ENCODE data around the gene PITPNC1. TPM values are rescaled to one million over a fixed set of nuclear protein-coding genes. Genes with fewer than 3 reads are reported as not detected.

PITPNC1 gene
- total and polyA plus RNA-seq, 5 experiments from 2014 or later: 119 to 159 (median 128) TPM

- peaks cover 0 to 13% (median 5%) of the 10 kb centered on the region in 9 donors for H3K9me3 Mint-ChIP-seq
- POLR2A ChIA-PET: no interaction called here
These were observed 285.6 kb downstream of the PITPNC1 start for GRCh38 chr17:67662712-67663111.

GRCh38 chr17:67663457-67663856 is 286.4 kb downstream of the PITPNC1 start:
- Mint-ChIP-seq H3K27ac (peak overlapping the region in 1 of 10 donors; percentile 38), H3K36me3 (peaks cover 8 to 56% (median 32%) of the 10 kb centered on the region in 3 donors)
- POLR2A ChIA-PET: no interaction called here

More at GRCh38 chr17:67662712-67663111, 285.6 kb downstream of the PITPNC1 start:
- no peaks in the 10 kb centered on the region for H3K27me3 Mint-ChIP-seq
- no peak for DNase-seq
- peaks cover 15 to 56% (median 34%) of the 10 kb centered on the region in 3 donors for H3K36me3 Mint-ChIP-seq
- peaks cover 17 to 21% (median 20%) of the 10 kb centered on the region in 4 donors for H3K4me1 Mint-ChIP-seq
- peak overlapping the region in 1 of 10 donors; percentile 48 for H3K27ac Mint-ChIP-seq
- no peak for ATAC-seq
- H3K4me3 Mint-ChIP-seq: peak overlapping the region in 1 of 10 donors; percentile 2

GRCh38 chr17:67666028-67666427 is 288.9 kb downstream of the PITPNC1 start:
- no peak for DNase-seq
- Mint-ChIP-seq H3K4me3 (no peak overlapping the region), H3K9me3 (no peaks in the 10 kb centered on the region), H3K4me1 (peaks cover 7 to 12% (median 8%) of the 10 kb centered on the region in 4 donors), H3K27ac (peak overlapping the region in 5 of 10 donors; percentile 40 to 87 (median 52)), H3K36me3 (peaks cover 3 to 66% (median 24%) of the 10 kb centered on the region in 3 donors), H3K27me3 (no peaks in the 10 kb centered on the region)
- POLR2A ChIA-PET: no interaction called here
- ATAC-seq: no peak

More at GRCh38 chr17:67663457-67663856, 286.4 kb downstream of the PITPNC1 start:
- DNase-seq (no peak), ATAC-seq (no peak)
- Mint-ChIP-seq H3K4me1 (peaks cover 17 to 20% (median 18%) of the 10 kb centered on the region in 4 donors), H3K9me3 (peaks cover 0 to 7% (median 3%) of the 10 kb centered on the region in 9 donors), H3K27me3 (no peaks in the 10 kb centered on the region), H3K4me3 (no peak overlapping the region)

- ATAC-seq: no peak
- Mint-ChIP-seq H3K9me3 (no peaks in the 10 kb centered on the region), H3K36me3 (peaks cover 0 to 66% (median 18%) of the 10 kb centered on the region in 3 donors), H3K27ac (peak overlapping the region in 6 of 10 donors; percentile 21 to 87 (median 45)), H3K4me1 (peaks cover 7 to 9% (median 8%) of the 10 kb centered on the region in 4 donors), H3K27me3 (no peaks in the 10 kb centered on the region), H3K4me3 (no peak overlapping the region)
- POLR2A ChIA-PET: interaction anchor here (0.5 kb wide), 1 partner anchor 291 kb away, joined by 4 read pairs; no protein-coding TSS in a partner anchor
- DNase-seq: no peak
These were observed 289.6 kb downstream of the PITPNC1 start for GRCh38 chr17:67666710-67667109.

- Mint-ChIP-seq H3K27ac (peak overlapping the region in 2 of 10 donors; percentile 47 to 59), H3K36me3 (peaks cover 0 to 79% (median 14%) of the 10 kb centered on the region in 3 donors), H3K4me1 (peaks cover 0 to 5% (median 2%) of the 10 kb centered on the region in 4 donors), H3K4me3 (no peak overlapping the region), H3K27me3 (no peaks in the 10 kb centered on the region), H3K9me3 (no peaks in the 10 kb centered on the region)
- POLR2A ChIA-PET: no interaction called here
- DNase-seq (no peak), ATAC-seq (no peak)
These were observed 294.4 kb downstream of the PITPNC1 start for GRCh38 chr17:67671493-67671892.

- Mint-ChIP-seq H3K27me3 (no peaks in the 10 kb centered on the region), H3K36me3 (peaks cover 0 to 89% (median 12%) of the 10 kb centered on the region in 3 donors), H3K27ac (peak overlapping the region in 2 of 10 donors; percentile 7 to 34), H3K4me1 (peaks cover 0 to 7% (median 2%) of the 10 kb centered on the region in 4 donors), H3K9me3 (no peaks in the 10 kb centered on the region), H3K4me3 (no peak overlapping the region)
- ATAC-seq (no peak), DNase-seq (no peak)
- POLR2A ChIA-PET: no interaction called here
These were observed 295.7 kb downstream of the PITPNC1 start for GRCh38 chr17:67672592-67673335.

- H3K27me3 Mint-ChIP-seq: no peaks in the 10 kb centered on the region
- H3K4me1 Mint-ChIP-seq: peaks cover 5 to 29% (median 18%) of the 10 kb centered on the region in 4 donors
- H3K27ac Mint-ChIP-seq: peak overlapping the region in 3 of 10 donors; percentile 9 to 48 (median 16)
- H3K9me3 Mint-ChIP-seq: no peaks in the 10 kb centered on the region
- no peak for DNase-seq
- peaks cover 0 to 87% (median 5%) of the 10 kb centered on the region in 3 donors for H3K36me3 Mint-ChIP-seq
- POLR2A ChIA-PET: no interaction called here
- no peak for ATAC-seq
- H3K4me3 Mint-ChIP-seq: no peak overlapping the region
These were observed 298.4 kb downstream of the PITPNC1 start for GRCh38 chr17:67675481-67675880.

GRCh38 chr17:67676305-67676704 is 299.2 kb downstream of the PITPNC1 start:
- peaks cover 5 to 36% (median 24%) of the 10 kb centered on the region in 4 donors for H3K4me1 Mint-ChIP-seq
- H3K36me3 Mint-ChIP-seq: peaks cover 0 to 89% (median 3%) of the 10 kb centered on the region in 3 donors
- no peaks in the 10 kb centered on the region for H3K27me3 Mint-ChIP-seq
- POLR2A ChIA-PET: no interaction called here
- no peak overlapping the region for H3K4me3 Mint-ChIP-seq
- ATAC-seq (no peak), DNase-seq (no peak)
- H3K27ac Mint-ChIP-seq: no peak overlapping the region
- no peaks in the 10 kb centered on the region for H3K9me3 Mint-ChIP-seq

GRCh38 chr17:67678414-67678813 is 301.3 kb downstream of the PITPNC1 start:
- no peaks in the 10 kb centered on the region for H3K9me3 Mint-ChIP-seq
- POLR2A ChIA-PET: no interaction called here
- no peak overlapping the region for H3K4me3 Mint-ChIP-seq
- peaks cover 0 to 79% (median 1%) of the 10 kb centered on the region in 3 donors for H3K36me3 Mint-ChIP-seq
- peaks cover 5 to 40% (median 24%) of the 10 kb centered on the region in 4 donors for H3K4me1 Mint-ChIP-seq
- H3K27ac Mint-ChIP-seq: peak overlapping the region in 7 of 10 donors; percentile 15 to 85 (median 33)
- H3K27me3 Mint-ChIP-seq: no peaks in the 10 kb centered on the region
- ATAC-seq (no peak), DNase-seq (no peak)

GRCh38 chr17:67679225-67679624 is 302.1 kb downstream of the PITPNC1 start:
- no peak for DNase-seq
- peaks cover 5 to 40% (median 24%) of the 10 kb centered on the region in 4 donors for H3K4me1 Mint-ChIP-seq
- ATAC-seq: no peak
- H3K27ac Mint-ChIP-seq: peak overlapping the region in 9 of 10 donors; percentile 22 to 85 (median 58)
- H3K36me3 Mint-ChIP-seq: peaks cover 0 to 74% (median 1%) of the 10 kb centered on the region in 3 donors
- POLR2A ChIA-PET: no interaction called here
- H3K4me3 Mint-ChIP-seq: no peak overlapping the region
- H3K27me3 Mint-ChIP-seq: no peaks in the 10 kb centered on the region
- H3K9me3 Mint-ChIP-seq: no peaks in the 10 kb centered on the region

- peaks cover 0 to 70% (median 1%) of the 10 kb centered on the region in 3 donors for H3K36me3 Mint-ChIP-seq
- H3K9me3 Mint-ChIP-seq: no peaks in the 10 kb centered on the region
- ATAC-seq: no peak
- POLR2A ChIA-PET: no interaction called here
- H3K27me3 Mint-ChIP-seq: no peaks in the 10 kb centered on the region
- H3K27ac Mint-ChIP-seq: peak overlapping the region; percentile 22 to 85 (median 56)
- H3K4me1 Mint-ChIP-seq: peaks cover 5 to 40% (median 24%) of the 10 kb centered on the region in 4 donors
- peak overlapping the region in 1 of 10 donors; percentile 41 for H3K4me3 Mint-ChIP-seq
- DNase-seq: no peak
These were observed 302.6 kb downstream of the PITPNC1 start for GRCh38 chr17:67679721-67680120.

GRCh38 chr17:67680445-67681224 is 303.6 kb downstream of the PITPNC1 start:
- Mint-ChIP-seq H3K36me3 (peaks cover 0 to 68% (median 0%) of the 10 kb centered on the region in 3 donors), H3K27me3 (no peaks in the 10 kb centered on the region), H3K9me3 (no peaks in the 10 kb centered on the region), H3K27ac (peak overlapping the region in 9 of 10 donors; percentile 13 to 85 (median 74)), H3K4me1 (peaks cover 5 to 40% (median 21%) of the 10 kb centered on the region in 4 donors), H3K4me3 (peak overlapping the region in 1 of 10 donors; percentile 25)
- POLR2A ChIA-PET: interaction anchor here (0.6 kb wide), 1 partner anchor 11 kb away, joined by 5 read pairs; no protein-coding TSS in a partner anchor
- DNase-seq (no peak), ATAC-seq (no peak)
